Bronchial epithelial cell (primary cell): ENCODE data around the gene HDAC10. TPM values are rescaled to one million over a fixed set of nuclear protein-coding genes. Genes with fewer than 3 reads are reported as not detected.

Source experiments
- DNase-seq: peaks from one replicate; pipeline ENCODE4 v3.0.0-alpha.2; 2010; ENCODE audit warnings: low read depth
- FAIRE-seq: peaks from 2 replicates; lab custom pipeline; 2011; peaks lifted over from hg19 to GRCh38; lab: Jason Lieb, UNC
- H3K27me3 ChIP-seq: 2 replicates; pipeline ENCODE4 v1.5.1; 2011; ENCODE audit warnings: low read length; ENCODE audit not compliant: control insufficient read depth, insufficient read depth
- H3K36me3 ChIP-seq: 2 replicates; pipeline ENCODE4 v1.5.1; 2011; ENCODE audit warnings: low read length; ENCODE audit not compliant: control insufficient read depth, insufficient read depth
- H3K4me3 ChIP-seq: 2 replicates; pipeline ENCODE4 v1.5.1; 2011; ENCODE audit warnings: mild to moderate bottlenecking, low read depth, low read length, control low read depth
- CTCF ChIP-seq: IDR thresholded peaks from 2 replicates; pipeline ENCODE4 v1.5.1; 2011; ENCODE audit warnings: mild to moderate bottlenecking, moderate library complexity, low read length, control low read depth, inconsistent platforms; ENCODE audit not compliant: insufficient read depth, severe bottlenecking
- total RNA-seq: library from RNA; depleted of rRNA; stranded (reverse); fragments of >200 nt; gene quantifications from 2 replicates; pipeline ENCODE4 v1.2.1, GENCODE V29; 2014

Gene HDAC10
- total RNA-seq, 1 donor from 2014 or later = 9.7 TPM

DNA sequence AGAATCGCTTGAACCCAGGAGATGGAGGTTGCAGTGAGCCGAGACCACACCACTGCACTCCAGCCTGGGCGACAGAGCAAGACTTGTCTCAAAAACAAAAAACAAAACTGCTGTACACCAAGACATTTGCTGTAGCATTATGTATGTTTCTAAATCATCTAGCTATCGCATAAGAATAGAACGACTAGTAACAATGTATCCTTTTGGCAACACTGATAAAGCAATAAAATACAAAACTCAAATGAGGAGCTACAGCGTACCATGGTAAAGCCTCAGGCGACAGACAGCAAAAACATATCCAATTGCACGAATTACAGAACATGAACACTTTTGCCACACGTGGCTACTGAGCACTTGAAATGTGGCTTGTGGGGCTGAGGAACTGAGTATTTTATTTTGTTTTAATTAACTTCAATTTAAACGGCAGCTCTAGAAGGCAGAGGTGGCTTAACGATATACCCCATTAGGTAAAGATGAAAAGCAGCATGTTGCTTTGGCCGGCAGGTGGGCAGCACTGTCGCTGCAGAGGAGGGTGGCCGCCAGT lies 8.6 kb downstream of the HDAC10 start:
- DNase-seq (no peak), FAIRE-seq (no peak)
- Histone ChIP-seq H3K27me3 (no peaks in the 10 kb centered on the region), H3K4me3 (peak overlapping the region; percentile 93), H3K36me3 (peaks cover 18% of the 10 kb centered on the region)
- no peak for TF ChIP-seq CTCF

GRCh38 chr22:50238755-50239154 lies 12.3 kb downstream of the HDAC10 start:
- H3K27me3 ChIP-seq = no peaks in the 10 kb centered on the region
- TF ChIP-seq CTCF = no peak
- H3K36me3 ChIP-seq = peaks cover 12% of the 10 kb centered on the region
- no peak overlapping the region for H3K4me3 ChIP-seq
- FAIRE-seq (no peak), DNase-seq (no peak)

GRCh38 chr22:50236731-50237409 lies 14.2 kb downstream of the HDAC10 start:
- no peaks in the 10 kb centered on the region for H3K27me3 ChIP-seq
- DNase-seq = no peak
- peak; percentile 52 for TF ChIP-seq CTCF
- peaks cover 12% of the 10 kb centered on the region for H3K36me3 ChIP-seq
- FAIRE-seq = no peak
- H3K4me3 ChIP-seq = no peak overlapping the region

DNA sequence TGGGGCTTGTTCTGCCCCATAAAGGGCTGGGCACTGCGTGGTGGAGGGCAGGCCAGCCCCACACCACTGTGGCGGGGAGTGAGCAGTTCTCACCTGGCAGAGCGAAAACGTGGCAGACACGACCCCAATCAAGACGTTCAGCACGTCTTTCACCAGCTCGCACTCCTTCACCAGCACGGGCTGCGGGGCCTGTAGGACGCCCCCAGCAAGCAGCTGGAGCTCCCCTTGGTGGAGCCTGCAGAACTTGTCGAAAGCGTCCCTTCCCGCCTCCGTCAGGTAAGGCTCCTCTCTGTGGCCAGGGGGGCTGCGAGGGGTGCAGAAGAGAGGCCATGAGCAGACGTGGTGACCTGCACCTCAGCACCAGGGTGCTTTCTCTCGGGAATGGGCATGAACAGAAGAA lies 17.8 kb downstream of the HDAC10 start:
- H3K4me3 ChIP-seq = no peak overlapping the region
- peaks cover 7% of the 10 kb centered on the region for H3K36me3 ChIP-seq
- TF ChIP-seq CTCF = no peak
- no peaks in the 10 kb centered on the region for H3K27me3 ChIP-seq
- FAIRE-seq (no peak), DNase-seq (no peak)

GRCh38 chr22:50232481-50233151 lies 18.4 kb downstream of the HDAC10 start:
- H3K27me3 ChIP-seq = no peaks in the 10 kb centered on the region
- TF ChIP-seq CTCF = no peak
- H3K36me3 ChIP-seq = peaks cover 8% of the 10 kb centered on the region
- DNase-seq (no peak), FAIRE-seq (no peak)
- no peak overlapping the region for H3K4me3 ChIP-seq
